Endothelial cell of umbilical vein (primary cell): ENCODE results near the gene DEFB113. TPM values are rescaled to one million over a fixed set of nuclear protein-coding genes. Genes with fewer than 3 reads are reported as not detected.

Source experiments
- BruUV-seq: library from RNA; stranded (reverse); fragments of 400-500 nt; replicated peaks from 2 replicates; lab custom pipeline; 2021; lab: Mats Ljungman, UMichigan
- CTCF ChIA-PET: fragments of 300-600, 350-600 bp; sonication (Branson Sonifier 250); formaldehyde crosslinking; loops from one replicate; lab custom pipeline; 2021; ENCODE audit warnings: antibody characterized with exemption, inconsistent platforms; lab: Charles Lee
- POLR2A ChIA-PET: fragments of 300-600, 350-600 bp; sonication (Branson Sonifier 250); formaldehyde crosslinking; loops from one replicate; lab custom pipeline; 2021; ENCODE audit warnings: antibody characterized with exemption, inconsistent platforms; lab: Charles Lee
- DNase-seq: peaks from one replicate; pipeline ENCODE4 v3.0.0-alpha.2; 2011; ENCODE audit warnings: low read depth, low spot score
- FAIRE-seq: peaks from 2 replicates; lab custom pipeline; 2011; peaks lifted over from hg19 to GRCh38; lab: Jason Lieb, UNC
- H2AFZ ChIP-seq: 2 replicates; pipeline ENCODE4 v1.6.0; 2012; ENCODE audit warnings: low read depth, low read length, control low read depth, inconsistent platforms
- H3K27ac ChIP-seq: 2 replicates; pipeline ENCODE4 v1.5.1; 2011; ENCODE audit warnings: low read depth, mild to moderate bottlenecking, control low read depth, low read length, moderate library complexity; ENCODE audit not compliant: insufficient read depth
- H3K27me3 ChIP-seq, 2 experiments: 2 replicates each; pipeline versions ENCODE4 v1.6.0 to v1.6.1; 2011; ENCODE audit warnings: low read length in 2 of 2, mixed read lengths in 1 of 2; ENCODE audit not compliant: control insufficient read depth in 2 of 2, insufficient read depth in 2 of 2
- H3K36me3 ChIP-seq, 2 experiments: 2 replicates in 1 of 2; 3 replicates in 1 of 2; pipeline ENCODE4 v1.5.1; 2011; ENCODE audit warnings: low read length in 2 of 2, mild to moderate bottlenecking in 1 of 2, moderate library complexity in 1 of 2; ENCODE audit not compliant: control insufficient read depth in 2 of 2, insufficient read depth in 2 of 2; ENCODE audit errors: extremely low read depth in 1 of 2
- H3K4me1 ChIP-seq: 3 replicates; pipeline ENCODE4 v1.5.1; 2011; ENCODE audit warnings: mild to moderate bottlenecking, low read length; ENCODE audit not compliant: control insufficient read depth, insufficient read depth; ENCODE audit errors: extremely low read depth
- H3K4me2 ChIP-seq: 2 replicates; pipeline ENCODE4 v1.6.1; 2011; ENCODE audit warnings: low read length, control low read depth, mixed read lengths; ENCODE audit not compliant: insufficient read depth
- H3K4me3 ChIP-seq, 3 experiments: fragments of 200-600 bp in 1 of 3; sonication (generic), shearing (Covaris generic) in 1 of 3; replicated peaks in 1 of 3; 2 replicates each; pipeline ENCODE4 v1.5.1; 2011 to 2016; ENCODE audit warnings: control low read depth in 3 of 3, low read length in 3 of 3, mild to moderate bottlenecking in 2 of 3, inconsistent platforms in 1 of 3, low read depth in 1 of 3, moderate library complexity in 1 of 3; ENCODE audit not compliant: insufficient read depth in 1 of 3
- H3K79me2 ChIP-seq: 2 replicates; pipeline ENCODE4 v1.6.0; 2012; ENCODE audit warnings: low read length, inconsistent platforms; ENCODE audit not compliant: control insufficient read depth, insufficient read depth
- H3K9ac ChIP-seq: replicated peaks from 2 replicates; pipeline ENCODE3; 2011; ENCODE audit warnings: low read length, control low read depth; ENCODE audit not compliant: insufficient read depth; ENCODE audit errors: extremely low read depth
- H3K9me1 ChIP-seq: replicated peaks from 3 replicates; pipeline ENCODE4 v1.6.0; 2011; ENCODE audit warnings: mild to moderate bottlenecking, low read length; ENCODE audit not compliant: control insufficient read depth, insufficient read depth; ENCODE audit errors: extremely low read depth
- H3K9me3 ChIP-seq: replicated peaks from 2 replicates; pipeline ENCODE4 v1.5.1; 2012; ENCODE audit warnings: low read length, inconsistent platforms; ENCODE audit not compliant: control insufficient read depth, insufficient read depth
- H4K20me1 ChIP-seq: replicated peaks from 2 replicates; pipeline ENCODE3; 2011; ENCODE audit warnings: mild to moderate bottlenecking, low read length; ENCODE audit not compliant: control insufficient read depth, insufficient read depth; ENCODE audit errors: extremely low read depth
- EZH2 ChIP-seq: IDR thresholded peaks from 2 replicates; pipeline ENCODE4 v1.6.1; 2012; ENCODE audit warnings: borderline replicate concordance, low read depth, mild to moderate bottlenecking, moderate library complexity, low read length, inconsistent platforms; ENCODE audit not compliant: severe bottlenecking
- FOS ChIP-seq: IDR thresholded peaks from 2 replicates; pipeline ENCODE4 v1.6.1; 2011; ENCODE audit warnings: mild to moderate bottlenecking, low read length, moderate library complexity, borderline replicate concordance; ENCODE audit not compliant: insufficient read depth
- GATA2 ChIP-seq: IDR thresholded peaks from 2 replicates; pipeline ENCODE4 v1.7.0; 2011; ENCODE audit warnings: low read depth, mild to moderate bottlenecking, moderate library complexity, mixed read lengths, low read length; ENCODE audit not compliant: insufficient read length, insufficient read depth
- JUN ChIP-seq: IDR thresholded peaks from 2 replicates; pipeline ENCODE4 v1.6.1; 2011; ENCODE audit warnings: borderline replicate concordance, low read depth; ENCODE audit not compliant: insufficient read length, insufficient read depth
- MYC ChIP-seq: IDR thresholded peaks from one replicate; pipeline ENCODE4 v1.6.1; 2011; ENCODE audit warnings: mild to moderate bottlenecking, low read depth, low read length
- POLR2A ChIP-seq: IDR thresholded peaks from 2 replicates; pipeline ENCODE4 v1.6.1; 2012; ENCODE audit warnings: low read depth, mild to moderate bottlenecking, control low read depth, low read length
- POLR2AphosphoS5 ChIP-seq: IDR thresholded peaks from 2 replicates; pipeline ENCODE4 v1.6.1; 2012; ENCODE audit warnings: low read depth, mild to moderate bottlenecking, control low read depth, low read length, moderate library complexity; ENCODE audit not compliant: insufficient read depth
- dilution Hi-C: fragments of 300-500 bp; cut with MboI; formaldehyde crosslinking; loops from one replicate; pipeline ENCODE4 v1.15.0; 2019; ENCODE audit warnings: low sequenced_read_pairs; ENCODE audit not compliant: extremely low pct_ligation_motif_present
- intact Hi-C: fragments of 100-400 bp; cut with micrococcal nuclease; formaldehyde crosslinking; loops from one replicate; pipeline ENCODE4 v1.10.0; 2022
- polyA plus RNA-seq, 4 experiments: library from polyadenylated mRNA; depleted of rRNA in 3 of 4; stranded (reverse) in 3 of 4; unstranded in 1 of 4; fragments of >200 nt; gene quantifications; 2 replicates each; pipeline versions ENCODE4 v1.2.1 to v1.2.3, GENCODE V29; 2011 to 2012; ENCODE audit warnings: missing spikeins in 1 of 4
- total RNA-seq: library from RNA; stranded (reverse); gene quantifications from 2 replicates; pipeline ENCODE4 v1.2.3, GENCODE V29; 2021
- TF ChIP-seq, protein P1 (sequence below): IDR thresholded peaks from 2 replicates; pipeline ENCODE4 v1.6.1; 2011; ENCODE audit not compliant: insufficient read depth, insufficient read length
- TF ChIP-seq, protein P2 (sequence below), 2 donors: IDR thresholded peaks; 1 replicate in 1 of 2; 2 replicates in 1 of 2; pipeline ENCODE4 v1.5.1; 2011; ENCODE audit warnings: low read length in 2 of 2, mild to moderate bottlenecking in 2 of 2, moderate library complexity in 2 of 2, control low read depth in 1 of 2, inconsistent platforms in 1 of 2, low read depth in 1 of 2; ENCODE audit not compliant: insufficient read depth in 1 of 2; ENCODE audit errors: extremely low read depth in 1 of 2

Gene DEFB113
- total and polyA plus RNA-seq, 2 donors (not counting 3 experiments of a cell fraction or from before 2014, with no cell fraction given), result not detected

DNA sequence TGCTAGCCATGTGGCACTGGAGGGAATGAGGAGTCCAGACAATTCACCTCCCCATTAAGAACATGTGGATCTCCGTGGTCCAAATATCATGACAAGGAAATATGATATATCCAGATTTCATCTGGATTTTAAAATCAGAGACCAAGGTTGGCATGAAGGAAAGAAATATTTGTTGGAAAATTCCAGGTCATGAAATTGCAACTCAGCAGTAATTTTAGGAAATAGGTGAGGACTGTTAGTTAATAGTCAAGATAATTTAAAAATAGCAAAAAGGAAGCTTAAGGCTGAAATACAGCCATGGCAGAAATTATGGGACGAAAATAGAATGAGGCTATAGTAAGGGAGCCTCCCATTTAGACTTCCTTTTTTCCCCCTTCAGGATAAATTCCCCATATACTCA is 32.4 kb downstream of the DEFB113 start:
- dilution Hi-C loops, result no loop called here
- H4K20me1 ChIP-seq, result no peaks in the 10 kb centered on the region
- no peak overlapping the region for H3K4me3 ChIP-seq
- H3K36me3 ChIP-seq, result no peaks in the 10 kb centered on the region
- ChIA-PET POLR2A (no interaction called here), CTCF (no interaction called here)
- H3K79me2 ChIP-seq, result no peaks in the 10 kb centered on the region
- BruUV-seq, result no TSS peak
- H2AFZ ChIP-seq, result no peak overlapping the region
- H3K4me1 ChIP-seq, result no peaks in the 10 kb centered on the region
- DNase-seq (no peak), FAIRE-seq (no peak)
- no peaks in the 10 kb centered on the region for H3K9me1 ChIP-seq
- intact Hi-C loops, result no loop called here
- no peak for TF ChIP-seq POLR2A
- no peak for TF ChIP-seq FOS
- TF ChIP-seq GATA2, result no peak
- TF ChIP-seq JUN, result no peak
- TF ChIP-seq EZH2, result no peak
- TF ChIP-seq MYC, result no peak
- no peak for TF ChIP-seq POLR2AphosphoS5
- TF ChIP-seq, protein P1, sequence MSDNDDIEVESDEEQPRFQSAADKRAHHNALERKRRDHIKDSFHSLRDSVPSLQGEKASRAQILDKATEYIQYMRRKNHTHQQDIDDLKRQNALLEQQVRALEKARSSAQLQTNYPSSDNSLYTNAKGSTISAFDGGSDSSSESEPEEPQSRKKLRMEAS, result no peak
- TF ChIP-seq, protein P2, sequence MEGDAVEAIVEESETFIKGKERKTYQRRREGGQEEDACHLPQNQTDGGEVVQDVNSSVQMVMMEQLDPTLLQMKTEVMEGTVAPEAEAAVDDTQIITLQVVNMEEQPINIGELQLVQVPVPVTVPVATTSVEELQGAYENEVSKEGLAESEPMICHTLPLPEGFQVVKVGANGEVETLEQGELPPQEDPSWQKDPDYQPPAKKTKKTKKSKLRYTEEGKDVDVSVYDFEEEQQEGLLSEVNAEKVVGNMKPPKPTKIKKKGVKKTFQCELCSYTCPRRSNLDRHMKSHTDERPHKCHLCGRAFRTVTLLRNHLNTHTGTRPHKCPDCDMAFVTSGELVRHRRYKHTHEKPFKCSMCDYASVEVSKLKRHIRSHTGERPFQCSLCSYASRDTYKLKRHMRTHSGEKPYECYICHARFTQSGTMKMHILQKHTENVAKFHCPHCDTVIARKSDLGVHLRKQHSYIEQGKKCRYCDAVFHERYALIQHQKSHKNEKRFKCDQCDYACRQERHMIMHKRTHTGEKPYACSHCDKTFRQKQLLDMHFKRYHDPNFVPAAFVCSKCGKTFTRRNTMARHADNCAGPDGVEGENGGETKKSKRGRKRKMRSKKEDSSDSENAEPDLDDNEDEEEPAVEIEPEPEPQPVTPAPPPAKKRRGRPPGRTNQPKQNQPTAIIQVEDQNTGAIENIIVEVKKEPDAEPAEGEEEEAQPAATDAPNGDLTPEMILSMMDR (IDR thresholded peaks at IDR 0.05; ENCODE audit: extremely low read depth in 1 of 2, insufficient read depth in 1 of 2, low read depth in 1 of 2, low read length in 2 of 2), result no peak
- H3K4me2 ChIP-seq, result no peak overlapping the region
- no peaks in the 10 kb centered on the region for H3K27me3 ChIP-seq
- no peak overlapping the region for H3K9ac ChIP-seq
- peaks cover 1% of the 10 kb centered on the region for H3K9me3 ChIP-seq
- H3K27ac ChIP-seq, result no peak overlapping the region
